Stimulated activated CD4-positive, alpha-beta T cell treated with anti-CD3 and anti-CD28 coated beads, Interleukin-1b, Interleukin-23, amount 100 ng/mL, for 48 hours (primary cell): ENCODE results near the gene FERMT3.
A peak's percentile ranks its signal among the peaks of the same experiment; 100 is the strongest.

ENCODE experiments used
- DNase-seq: peaks from one replicate; pipeline ENCODE4 v3.0.0-alpha.2; 2020

Gene FERMT3

GRCh38 chr11:64222651-64223000 lies 16.1 kb downstream of the FERMT3 start:
- no peak for DNase-seq

- DNase-seq: no peak
Observed at GRCh38 chr11:64223001-64223651, 16.6 kb downstream of the FERMT3 start.

GRCh38 chr11:64224151-64224890 lies 17.8 kb downstream of the FERMT3 start:
- DNase-seq: no peak

- no peak for DNase-seq
Observed at GRCh38 chr11:64224891-64225607, 18.5 kb downstream of the FERMT3 start.

- peak; percentile 93 for DNase-seq
Observed at GRCh38 chr11:64225608-64226506, 19.3 kb downstream of the FERMT3 start, which contains the start of the genes NUDT22 and TRPT1. NUDT22 (plus strand) TSS chr11:64226274; CDS start chr11:64226653, 379 bp downstream. TRPT1 (minus strand) TSS chr11:64226186; CDS start chr11:64225860, 326 bp downstream.

- peak; percentile 63 for DNase-seq
Observed at GRCh38 chr11:64226507-64227051, 20.1 kb downstream of the FERMT3 start.

GRCh38 chr11:64227405-64227956 lies 21.0 kb downstream of the FERMT3 start:
- no peak for DNase-seq

- no peak for DNase-seq
Observed at GRCh38 chr11:64229090-64229743, 22.7 kb downstream of the FERMT3 start.

- DNase-seq: no peak
Observed at GRCh38 chr11:64229744-64230170, 23.2 kb downstream of the FERMT3 start.

- DNase-seq: peak; percentile 85
Observed at GRCh38 chr11:64230171-64230984, 23.9 kb downstream of the FERMT3 start, which contains the start of gene DNAJC4. DNAJC4 (plus strand) TSS chr11:64230548; CDS start chr11:64230855, 307 bp downstream.

GRCh38 chr11:64230985-64231365 lies 24.5 kb downstream of the FERMT3 start:
- no peak for DNase-seq

- no peak for DNase-seq
Observed at GRCh38 chr11:64231546-64231945, 25.0 kb downstream of the FERMT3 start.

GRCh38 chr11:64232182-64232966 lies 25.9 kb downstream of the FERMT3 start:
- DNase-seq: no peak

- no peak for DNase-seq
Observed at GRCh38 chr11:64232967-64233315, 26.4 kb downstream of the FERMT3 start.

- peak; percentile 56 for DNase-seq
Observed at GRCh38 chr11:64233913-64234586, 27.5 kb downstream of the FERMT3 start, which contains the start of gene VEGFB. VEGFB (plus strand) TSS chr11:64234584; CDS start chr11:64234834, 250 bp downstream.

GRCh38 chr11:64234647-64235379 lies 28.3 kb downstream of the FERMT3 start:
- DNase-seq: no peak

- DNase-seq: no peak
Observed at GRCh38 chr11:64235437-64236161, 29.1 kb downstream of the FERMT3 start.
